ENCODE data around the gene SNED1. TPM values are rescaled to one million over a fixed set of nuclear protein-coding genes. Genes with fewer than 3 reads are reported as not detected.

Gene SNED1
- total RNA-seq, 1 donor, result 8.2 TPM

DNA sequence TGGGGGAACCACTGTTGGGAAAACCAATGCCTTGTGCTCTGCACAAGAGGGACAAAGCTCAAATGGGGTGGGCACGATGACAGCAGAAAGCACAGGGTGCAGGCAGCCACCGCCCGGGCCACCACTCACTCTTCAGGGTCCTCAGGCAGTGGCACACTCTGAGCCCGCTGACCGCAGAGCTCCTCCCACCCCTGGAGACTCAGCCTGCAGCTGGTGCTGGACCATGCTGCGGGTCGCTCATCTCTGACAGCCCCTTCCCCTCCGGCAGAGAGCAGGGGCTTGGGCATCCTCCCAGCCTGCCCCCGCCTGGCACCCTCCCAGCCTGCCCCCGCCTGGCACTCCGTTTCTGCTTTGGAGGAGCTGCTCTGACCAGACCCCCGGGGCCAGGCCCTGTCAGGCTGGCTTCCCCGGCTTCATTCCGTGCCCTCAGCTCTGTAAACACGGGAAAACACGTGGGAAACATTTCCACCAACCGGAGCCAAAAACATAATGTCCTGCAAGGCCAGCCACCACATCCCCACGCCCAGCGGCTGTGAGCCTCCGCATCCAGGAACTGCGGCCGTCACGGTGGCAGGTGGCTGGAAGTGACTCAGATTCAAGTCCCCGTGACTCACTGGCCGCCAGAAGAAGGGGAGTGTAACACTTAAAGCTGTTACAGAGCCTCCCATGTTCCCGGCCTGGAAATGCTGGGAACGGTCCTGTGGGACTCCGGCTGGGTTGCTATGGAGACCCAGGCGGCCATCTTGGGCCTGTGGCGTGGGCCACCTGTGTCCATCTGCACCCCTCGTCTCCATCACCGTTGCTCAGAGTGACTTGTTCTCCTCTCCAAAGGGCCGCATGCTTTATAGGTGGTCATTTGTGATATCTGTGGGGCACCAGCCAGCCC, 6.8 kb upstream of the SNED1 start:
- Histone ChIP-seq H3K4me3 (ENCODE audit: low read length) (no peak overlapping the region), H3K27me3 (ENCODE audit: insufficient read depth, low read length) (no peaks in the 10 kb centered on the region), H3K9me3 (ENCODE audit: low read depth, low read length) (no peaks in the 10 kb centered on the region), H3K4me1 (ENCODE audit: insufficient read depth, low read length) (peaks cover 3% of the 10 kb centered on the region)

DNA sequence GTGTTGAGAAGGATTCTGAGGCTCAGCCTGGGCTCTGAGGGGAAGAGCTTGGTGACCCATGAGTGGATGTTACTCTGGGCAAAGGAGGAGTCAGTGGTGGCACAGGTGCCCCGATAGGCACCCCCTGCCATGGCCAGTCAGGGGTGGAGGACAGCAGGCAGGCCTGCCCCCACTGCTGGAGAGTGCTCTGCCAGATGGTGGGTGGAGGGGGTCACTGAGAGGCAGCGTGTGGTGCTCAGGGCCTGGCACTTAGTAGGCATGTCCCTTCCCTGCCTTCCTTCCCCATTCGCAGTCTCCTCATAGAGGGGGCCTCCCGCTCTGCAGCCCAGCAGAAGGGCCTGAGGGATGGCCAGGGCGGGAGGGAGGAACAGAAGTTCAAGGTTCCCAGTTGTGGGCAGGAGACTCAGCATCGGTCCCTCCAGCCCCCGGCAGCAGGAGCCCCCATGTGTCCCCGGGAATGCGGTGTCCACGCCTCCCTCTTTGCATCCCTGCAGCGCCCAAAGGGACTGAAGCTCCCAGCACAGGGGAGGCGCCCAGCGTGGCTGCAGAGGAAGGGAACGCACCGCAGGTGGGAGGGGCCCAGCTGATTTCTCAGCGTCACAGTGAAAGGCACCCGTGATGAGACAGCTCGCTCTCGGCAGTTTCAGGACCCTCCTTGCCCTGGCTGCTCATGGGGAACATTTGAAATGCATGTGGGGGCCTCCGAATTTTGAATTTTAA, 5.7 kb upstream of the SNED1 start:
- no peak overlapping the region for H3K4me3 ChIP-seq (ENCODE audit: low read length)
- no peaks in the 10 kb centered on the region for H3K9me3 ChIP-seq (ENCODE audit: low read depth, low read length)
- H3K27me3 ChIP-seq (ENCODE audit: insufficient read depth, low read length), result peaks cover 3% of the 10 kb centered on the region
- H3K4me1 ChIP-seq (ENCODE audit: insufficient read depth, low read length), result peaks cover 12% of the 10 kb centered on the region

DNA sequence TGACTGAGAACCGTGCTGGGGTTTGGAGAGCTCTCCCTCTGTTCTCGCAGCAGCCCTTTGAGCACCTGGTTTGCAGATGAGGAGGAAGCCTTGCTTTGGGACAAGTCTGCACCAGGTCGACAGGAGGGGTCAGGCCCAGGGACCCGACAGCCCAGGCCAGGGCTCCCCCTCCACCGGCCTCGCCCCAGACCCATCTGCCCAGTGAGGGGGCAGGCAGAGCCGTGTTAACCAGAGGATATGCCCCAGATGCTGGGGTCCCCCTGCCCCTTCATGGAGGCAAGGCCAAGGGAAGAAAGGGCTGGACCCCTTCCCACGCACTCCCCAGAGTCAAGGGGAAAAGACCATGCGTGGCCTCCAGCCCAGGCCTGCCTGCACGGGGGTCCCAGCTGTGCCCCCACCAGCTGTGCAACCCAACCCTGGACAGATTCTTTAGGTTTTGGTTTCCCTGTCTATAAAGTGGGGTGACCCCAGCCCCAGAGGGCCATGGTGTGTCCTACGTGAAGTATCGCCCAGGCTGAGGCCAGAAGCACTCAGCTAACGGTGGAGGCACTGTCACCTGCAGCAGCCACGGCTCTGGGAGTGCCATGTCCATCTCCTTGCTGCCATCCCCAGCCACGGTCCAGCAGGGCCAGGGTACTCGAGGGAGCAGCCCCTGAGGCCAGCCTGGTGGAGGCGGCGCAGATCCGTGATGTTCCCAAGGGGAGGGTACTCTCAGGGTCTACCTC, 4.8 kb upstream of the SNED1 start:
- Histone ChIP-seq H3K4me1 (ENCODE audit: insufficient read depth, low read length) (peaks cover 17% of the 10 kb centered on the region), H3K27me3 (ENCODE audit: insufficient read depth, low read length) (peaks cover 5% of the 10 kb centered on the region), H3K9me3 (ENCODE audit: low read depth, low read length) (no peaks in the 10 kb centered on the region), H3K4me3 (ENCODE audit: low read length) (no peak overlapping the region)

DNA sequence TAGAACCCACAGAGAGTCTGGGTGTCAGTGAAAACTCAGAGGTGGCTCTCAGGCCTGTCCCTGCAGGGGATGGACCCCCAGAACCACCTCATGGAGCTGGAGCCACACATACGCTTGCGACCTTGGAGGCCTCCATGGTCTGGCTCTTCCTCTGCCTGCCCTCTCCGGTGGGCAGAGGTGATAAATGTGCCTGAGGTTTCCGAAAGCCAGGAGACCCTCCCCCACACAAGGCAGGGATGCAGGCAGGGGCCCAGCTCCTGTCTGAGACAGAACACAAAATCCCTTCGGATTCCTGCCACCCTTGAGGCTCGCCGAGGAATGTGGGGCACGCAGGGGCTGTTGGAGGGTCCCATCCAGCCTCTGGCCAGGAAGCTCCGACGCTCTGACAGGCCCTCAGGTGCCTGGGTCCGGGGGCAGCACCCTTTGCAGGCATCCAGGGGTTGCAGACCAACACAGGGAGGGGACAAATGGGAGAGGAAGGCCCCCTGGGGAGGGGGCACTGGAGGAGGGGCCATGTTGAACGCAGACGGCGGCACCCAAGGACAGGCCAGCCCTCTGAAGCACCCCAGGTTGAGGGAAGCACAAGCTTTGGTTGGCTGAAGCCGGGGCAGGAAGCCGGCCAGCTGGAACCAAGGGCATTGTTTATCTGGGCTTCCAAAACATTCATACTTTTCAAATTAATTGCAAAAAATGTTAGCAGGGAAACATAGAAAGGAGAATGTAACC, 4.1 kb upstream of the SNED1 start:
- H3K4me3 ChIP-seq (ENCODE audit: low read length), result no peak overlapping the region
- no peaks in the 10 kb centered on the region for H3K9me3 ChIP-seq (ENCODE audit: low read depth, low read length)

DNA sequence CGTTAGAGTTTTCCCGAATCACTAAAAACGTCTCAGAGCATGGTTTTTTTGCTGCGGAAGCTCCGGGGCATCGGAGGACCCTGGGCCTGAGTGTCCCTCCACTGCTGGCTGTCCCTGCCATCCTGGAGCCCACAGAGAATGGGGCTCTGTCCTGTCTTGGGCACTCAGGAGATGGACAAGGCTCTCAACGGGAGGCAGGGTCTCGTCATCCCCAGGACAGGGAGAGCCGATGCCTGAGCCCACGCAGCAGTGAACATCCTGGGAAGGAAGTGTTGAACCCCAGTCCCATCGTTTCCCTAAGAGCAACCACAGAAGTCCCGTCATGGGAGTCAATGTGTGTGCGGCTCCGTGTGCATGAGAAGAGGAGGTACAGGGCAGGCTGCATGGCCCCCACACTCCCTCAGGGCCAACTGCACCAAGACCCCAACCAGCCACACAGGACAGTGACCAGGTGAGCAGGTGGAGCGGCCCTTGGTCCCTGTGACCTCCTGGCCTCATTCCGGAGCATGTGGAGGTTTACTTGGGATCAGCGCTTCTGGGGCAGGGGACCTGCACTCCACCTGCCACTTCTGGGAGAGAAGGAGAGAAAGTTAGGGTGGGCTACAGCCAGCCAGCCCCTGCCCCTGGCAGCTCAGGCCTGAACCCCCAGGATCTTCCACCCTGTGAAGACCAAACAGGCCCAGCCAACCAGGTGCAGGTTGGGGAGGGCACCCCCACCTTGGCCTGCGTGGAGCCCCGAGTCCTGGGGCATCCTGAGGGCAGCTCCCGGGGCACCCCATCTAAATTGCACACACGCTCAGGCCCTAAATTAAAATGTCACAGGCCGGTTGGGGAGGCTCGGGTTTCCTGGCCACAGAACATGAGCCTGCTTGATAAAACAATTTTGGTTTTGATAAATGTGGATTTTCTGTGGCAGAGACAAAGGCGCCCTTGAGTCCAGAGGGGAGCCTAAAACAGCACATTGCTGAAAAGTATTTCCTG, 3.1 kb upstream of the SNED1 start:
- Histone ChIP-seq H3K4me3 (ENCODE audit: low read length) (no peak overlapping the region), H3K4me1 (ENCODE audit: insufficient read depth, low read length) (peaks cover 17% of the 10 kb centered on the region), H3K27me3 (ENCODE audit: insufficient read depth, low read length) (peaks cover 15% of the 10 kb centered on the region), H3K9me3 (ENCODE audit: low read depth, low read length) (no peaks in the 10 kb centered on the region)

More for the DNA sequence above, 4.1 kb upstream of the SNED1 start:
- H3K27me3 ChIP-seq (ENCODE audit: insufficient read depth, low read length), result peaks cover 5% of the 10 kb centered on the region
- H3K4me1 ChIP-seq (ENCODE audit: insufficient read depth, low read length), result peaks cover 17% of the 10 kb centered on the region

DNA sequence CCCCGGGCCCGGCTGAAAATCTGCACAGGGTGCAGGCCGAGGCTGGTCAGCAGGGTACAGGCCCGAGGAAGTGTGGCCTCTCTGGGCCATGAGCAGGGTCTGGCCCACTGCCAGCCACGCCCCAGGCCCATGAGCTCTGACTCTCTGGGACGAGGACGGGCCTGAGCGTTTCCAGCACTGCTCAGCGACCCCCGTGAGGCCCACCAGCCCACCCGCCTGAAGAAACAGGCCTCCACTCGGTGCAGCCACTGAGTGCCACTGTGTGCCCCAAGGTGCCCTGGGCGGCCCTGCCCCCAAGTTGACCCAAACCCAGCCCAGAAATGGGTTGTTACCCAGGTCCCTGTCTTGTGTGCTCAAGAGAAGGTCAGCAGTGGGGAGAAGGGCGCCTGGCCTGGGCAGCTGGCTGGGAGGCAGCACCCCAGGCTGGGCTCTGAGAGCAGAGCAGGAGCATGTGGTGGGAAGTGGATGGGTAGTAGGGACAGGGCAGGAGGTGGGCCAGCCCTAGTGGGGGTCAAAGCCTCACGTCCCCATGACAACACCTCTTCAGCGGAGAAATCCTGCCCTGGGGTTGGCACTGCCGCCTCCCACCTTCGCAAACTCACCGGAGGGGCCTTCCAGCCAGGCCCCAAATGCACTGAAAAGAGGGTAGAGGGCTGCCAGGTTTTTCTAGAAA, 2.1 kb upstream of the SNED1 start:
- peaks cover 17% of the 10 kb centered on the region for H3K4me1 ChIP-seq (ENCODE audit: insufficient read depth, low read length)
- H3K27me3 ChIP-seq (ENCODE audit: insufficient read depth, low read length), result peaks cover 15% of the 10 kb centered on the region
- H3K4me3 ChIP-seq (ENCODE audit: low read length), result no peak overlapping the region
- H3K9me3 ChIP-seq (ENCODE audit: low read depth, low read length), result no peaks in the 10 kb centered on the region

DNA sequence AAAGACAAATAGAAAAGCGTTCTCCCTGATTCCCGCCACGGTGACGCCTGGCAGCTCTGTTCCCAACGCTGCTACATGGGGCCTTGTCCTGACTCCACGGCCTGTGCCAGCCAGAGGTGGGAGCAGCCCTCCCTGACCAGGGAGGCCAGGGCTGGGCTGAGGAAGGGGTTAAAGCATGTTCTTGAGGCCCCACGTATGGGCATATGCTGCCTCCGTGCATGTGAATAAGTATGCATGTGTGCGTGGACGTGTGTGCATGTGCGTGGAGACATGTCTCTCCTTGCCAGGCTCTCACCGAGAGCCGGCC, 1.6 kb upstream of the SNED1 start:
- Histone ChIP-seq H3K4me1 (ENCODE audit: insufficient read depth, low read length) (peaks cover 17% of the 10 kb centered on the region), H3K4me3 (ENCODE audit: low read length) (no peak overlapping the region), H3K27me3 (ENCODE audit: insufficient read depth, low read length) (peaks cover 15% of the 10 kb centered on the region), H3K9me3 (ENCODE audit: low read depth, low read length) (no peaks in the 10 kb centered on the region)

DNA sequence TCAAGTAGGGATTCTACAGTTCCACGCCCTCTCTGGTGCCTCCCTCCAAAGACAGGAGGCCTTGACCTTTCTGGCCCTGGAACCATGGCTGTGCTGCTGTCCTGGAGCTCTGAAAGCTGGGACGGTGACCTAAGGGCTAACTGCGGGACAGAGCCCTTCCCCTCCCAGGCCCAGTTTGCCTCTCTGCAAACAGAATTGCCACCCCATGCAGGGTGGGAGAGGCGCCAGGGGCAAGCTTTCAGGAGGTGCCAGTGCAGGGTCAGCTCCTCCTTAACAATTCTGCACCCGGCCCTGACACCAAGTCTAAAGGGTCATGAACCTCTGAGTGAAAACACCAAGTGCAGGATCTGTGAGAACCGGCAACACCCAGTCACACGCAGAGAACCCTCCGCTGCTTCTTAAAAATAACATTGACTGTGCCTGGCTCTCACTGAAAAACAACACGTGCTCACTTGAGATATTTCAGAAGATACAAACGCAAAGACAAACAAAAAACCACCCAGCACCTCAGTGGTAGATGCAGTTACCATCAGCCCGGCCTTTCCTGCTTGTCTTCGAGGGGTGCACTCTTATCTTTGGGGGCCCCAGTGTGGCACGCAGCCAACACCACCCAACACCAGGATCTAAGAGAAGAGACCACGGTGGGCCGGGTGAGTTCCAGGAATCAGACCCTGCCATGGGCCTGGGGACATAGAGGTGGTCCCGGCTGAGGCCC, 1.1 kb upstream of the SNED1 start:
- Histone ChIP-seq H3K4me3 (ENCODE audit: low read length) (no peak overlapping the region), H3K4me1 (ENCODE audit: insufficient read depth, low read length) (peaks cover 17% of the 10 kb centered on the region), H3K9me3 (ENCODE audit: low read depth, low read length) (no peaks in the 10 kb centered on the region), H3K27me3 (ENCODE audit: insufficient read depth, low read length) (peaks cover 15% of the 10 kb centered on the region)

DNA sequence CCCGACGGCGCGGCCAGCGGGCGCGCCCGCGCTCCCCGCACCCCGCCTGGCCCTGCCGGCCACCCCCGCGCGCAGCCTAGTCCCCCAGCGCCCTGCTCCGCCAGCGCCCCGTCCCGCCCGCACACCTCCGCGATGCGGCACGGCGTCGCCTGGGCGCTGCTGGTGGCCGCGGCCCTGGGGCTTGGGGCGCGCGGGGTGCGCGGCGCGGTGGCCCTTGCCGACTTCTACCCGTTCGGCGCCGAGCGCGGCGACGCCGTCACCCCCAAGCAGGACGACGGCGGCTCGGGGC, 232 bp downstream of the SNED1 start:
- Histone ChIP-seq H3K4me3 (ENCODE audit: low read length) (peak overlapping the region; percentile 33), H3K27me3 (ENCODE audit: insufficient read depth, low read length) (peaks cover 15% of the 10 kb centered on the region), H3K4me1 (ENCODE audit: insufficient read depth, low read length) (peaks cover 17% of the 10 kb centered on the region), H3K9me3 (ENCODE audit: low read depth, low read length) (peaks cover 1% of the 10 kb centered on the region)

DNA sequence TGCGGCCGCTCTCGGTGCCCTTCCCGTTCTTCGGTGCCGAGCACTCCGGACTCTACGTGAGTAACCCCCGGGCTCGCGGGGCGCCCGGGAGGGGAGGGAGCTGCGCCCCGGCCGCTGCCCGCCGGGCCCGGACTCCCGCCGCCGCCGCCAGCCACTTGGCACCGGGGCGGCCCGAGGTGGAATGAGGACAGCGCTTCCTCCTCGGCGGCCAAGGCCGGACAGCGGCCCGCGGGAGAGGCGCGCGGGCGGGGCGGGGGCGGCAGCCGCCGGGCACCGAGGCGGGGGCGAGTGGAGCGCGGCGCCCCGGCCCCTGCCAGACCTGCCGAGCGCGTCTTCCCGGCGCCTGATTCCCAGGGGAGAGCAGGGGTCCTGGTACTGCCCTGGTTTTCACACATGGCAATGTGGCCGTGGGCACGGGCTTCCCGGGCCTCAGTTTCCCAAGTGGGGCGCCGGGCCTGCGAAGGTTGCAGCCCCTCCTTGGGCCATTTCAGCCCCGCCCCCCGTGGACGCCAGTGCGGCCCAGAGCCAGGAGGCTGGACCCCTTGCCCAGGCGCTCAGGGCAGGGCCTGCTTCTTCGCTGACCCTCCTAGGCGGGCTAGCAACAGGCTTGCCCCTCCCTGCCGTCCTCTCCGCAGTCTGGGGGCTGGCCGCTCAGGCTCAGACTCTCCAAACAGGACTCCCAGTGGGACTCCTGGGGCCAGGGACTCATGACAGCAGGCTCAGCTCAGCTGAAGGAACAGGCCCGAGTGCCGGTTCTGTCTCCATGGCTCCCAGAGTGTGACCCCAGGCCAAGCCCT, 775 bp downstream of the SNED1 start:
- Histone ChIP-seq H3K4me1 (ENCODE audit: insufficient read depth, low read length) (peaks cover 17% of the 10 kb centered on the region), H3K27me3 (ENCODE audit: insufficient read depth, low read length) (peaks cover 15% of the 10 kb centered on the region), H3K9me3 (ENCODE audit: low read depth, low read length) (peaks cover 7% of the 10 kb centered on the region), H3K4me3 (ENCODE audit: low read length) (peak overlapping the region; percentile 33)

DNA sequence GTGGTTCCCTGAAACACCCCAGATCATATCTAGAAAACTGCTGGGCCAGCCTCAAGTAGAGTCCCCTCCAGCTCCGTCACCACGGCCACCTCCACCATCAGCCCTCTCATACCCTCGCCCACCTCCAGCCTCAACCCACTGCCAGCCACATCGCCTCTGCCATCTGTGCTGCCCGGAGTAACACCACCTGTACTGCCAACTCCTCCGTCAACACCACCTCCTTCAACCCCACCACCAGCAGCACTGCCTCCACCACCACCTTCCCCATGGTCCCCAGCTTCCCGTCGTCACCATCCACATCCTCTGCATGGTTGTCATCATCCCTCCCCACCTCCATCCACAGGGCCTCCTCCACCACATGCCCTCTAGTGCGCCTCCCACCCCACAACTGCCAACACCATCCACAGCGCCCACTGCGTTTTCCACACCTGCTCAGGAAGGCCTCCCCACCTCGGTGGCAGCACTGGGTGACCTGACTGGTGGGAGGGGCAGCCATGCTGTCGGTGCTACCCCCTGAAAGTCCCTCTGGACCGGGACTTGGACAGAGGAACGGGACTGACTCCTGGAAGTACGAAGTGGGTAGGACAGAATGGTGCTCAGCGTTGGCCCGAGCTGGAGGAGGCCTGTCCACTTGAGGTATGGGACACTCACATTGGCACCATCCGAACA, 1.6 kb downstream of the SNED1 start:
- no peak overlapping the region for H3K4me3 ChIP-seq (ENCODE audit: low read length)
- peaks cover 17% of the 10 kb centered on the region for H3K4me1 ChIP-seq (ENCODE audit: insufficient read depth, low read length)
- peaks cover 8% of the 10 kb centered on the region for H3K9me3 ChIP-seq (ENCODE audit: low read depth, low read length)
- H3K27me3 ChIP-seq (ENCODE audit: insufficient read depth, low read length), result peaks cover 15% of the 10 kb centered on the region

DNA sequence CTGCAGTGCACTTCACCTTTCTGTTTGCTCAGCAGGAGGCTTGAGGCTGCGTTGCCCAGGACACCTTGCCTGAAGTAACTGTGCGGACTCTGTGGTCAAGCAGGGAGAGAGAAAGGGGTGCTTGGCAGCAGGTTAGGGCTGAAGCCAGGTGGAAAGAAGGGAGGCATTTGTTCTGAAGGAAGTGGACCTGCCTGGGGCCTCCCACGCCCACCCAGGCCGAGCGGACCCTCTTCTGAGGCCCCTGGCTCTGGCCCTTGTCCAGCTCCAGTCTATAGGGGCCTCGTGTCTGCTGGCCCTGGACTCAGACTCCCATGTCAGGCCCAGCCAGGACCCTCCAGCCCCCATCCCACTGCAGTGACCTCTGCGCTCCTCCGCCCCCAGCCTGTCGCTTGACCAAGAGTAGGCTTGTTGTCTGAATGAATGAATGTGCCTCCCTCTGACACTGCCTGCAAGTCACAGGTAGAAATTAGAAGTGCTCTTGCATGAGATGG, 2.5 kb downstream of the SNED1 start:
- Histone ChIP-seq H3K9me3 (ENCODE audit: low read depth, low read length) (peaks cover 12% of the 10 kb centered on the region), H3K4me3 (ENCODE audit: low read length) (no peak overlapping the region), H3K27me3 (ENCODE audit: insufficient read depth, low read length) (peaks cover 15% of the 10 kb centered on the region), H3K4me1 (ENCODE audit: insufficient read depth, low read length) (peaks cover 17% of the 10 kb centered on the region)

All from mononuclear cell (primary cell).